ENCODE measurements around the gene GABPB1.

- TF ChIP-seq CTCF (IDR thresholded peaks at IDR 0.05), result no peak
- no peak for TF ChIP-seq POLR2A (IDR thresholded peaks at IDR 0.05)
These were observed 67.5 kb downstream of the GABPB1 start for GRCh38 chr15:50287324-50288116.
